Cerebellar nuclear complex (tissue), 1 donor: Measurements from ENCODE around the gene MRPS27.

Experiments
- DNase-seq, 2 experiments: peaks; one replicate each; lab custom pipeline; 2025; lab: John Stamatoyannopoulos, UW

Gene MRPS27

DNA sequence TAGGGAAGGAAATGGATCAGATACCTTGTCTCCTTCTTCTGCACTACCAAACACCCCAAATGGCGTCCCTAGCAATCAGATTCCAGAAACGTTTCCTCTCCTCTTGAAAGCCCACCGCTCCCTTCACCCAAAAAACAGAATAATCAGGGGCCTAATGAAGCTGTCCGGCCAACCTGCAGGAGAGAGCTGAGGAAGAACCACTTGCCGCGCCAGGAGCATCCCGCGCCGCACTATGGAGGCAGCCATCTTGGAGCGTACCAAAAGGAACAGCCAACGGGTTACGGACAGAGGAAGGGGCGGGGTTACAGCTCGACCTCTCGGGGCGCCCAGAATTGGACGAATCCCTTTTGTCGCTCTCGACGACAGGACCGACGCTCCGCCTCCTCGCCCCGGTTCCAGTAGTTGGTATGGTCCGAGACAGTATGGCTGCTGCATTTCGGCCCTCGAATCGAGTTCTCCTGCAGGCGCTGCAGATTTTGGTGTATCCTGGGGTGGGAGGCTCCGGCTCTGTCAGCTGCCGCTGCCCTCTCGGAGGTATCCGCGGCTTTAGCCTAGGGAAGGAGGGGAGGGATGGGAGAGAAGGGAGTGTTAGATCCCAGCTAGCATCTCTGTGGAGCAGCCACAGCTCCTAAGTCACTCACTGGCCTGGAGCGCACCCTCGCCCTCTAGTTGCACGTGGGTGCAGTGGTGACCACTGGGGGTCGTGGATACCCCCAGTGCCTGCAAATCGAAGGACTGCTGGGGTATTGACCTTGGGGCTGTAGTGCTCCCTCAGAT lies at the start of gene MRPS27, which contains the start of gene PTCD2:
TSS of gene MRPS27 (minus strand) at position 265 of the 777 bp plus-strand sequence. CDS start at position 246, 19 bp downstream.
TSS of gene PTCD2 (plus strand) at position 398 of the 777 bp plus-strand sequence. CDS start at position 408, 10 bp downstream.
- peak; percentile 87 to 96 for DNase-seq

GRCh38 chr5:72369711-72370110 lies 49.7 kb upstream of the MRPS27 start:
- DNase-seq: no peak

- DNase-seq: no peak
Observed at GRCh38 chr5:72369301-72369700, 49.3 kb upstream of the MRPS27 start.

DNA sequence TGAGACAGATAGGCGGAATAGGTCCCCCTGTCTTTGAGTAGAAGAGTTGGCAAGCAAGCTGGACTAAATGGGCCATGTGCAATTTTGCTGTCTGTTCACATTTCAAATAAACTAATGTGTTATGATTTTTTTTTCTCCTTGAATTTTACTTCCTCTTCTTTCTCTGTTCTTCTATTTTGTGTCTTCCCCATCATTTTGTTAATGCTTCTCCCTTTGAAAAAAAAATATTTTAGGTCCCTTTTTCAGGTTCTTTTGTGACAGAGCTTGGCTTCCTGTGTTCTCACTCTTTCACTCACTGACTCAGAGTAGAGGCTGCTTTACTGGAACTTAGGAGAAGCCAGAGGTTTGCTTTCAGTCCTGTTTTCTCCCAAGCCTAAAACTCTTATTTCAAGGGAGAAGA lies 48.2 kb upstream of the MRPS27 start:
- no peak for DNase-seq

DNA sequence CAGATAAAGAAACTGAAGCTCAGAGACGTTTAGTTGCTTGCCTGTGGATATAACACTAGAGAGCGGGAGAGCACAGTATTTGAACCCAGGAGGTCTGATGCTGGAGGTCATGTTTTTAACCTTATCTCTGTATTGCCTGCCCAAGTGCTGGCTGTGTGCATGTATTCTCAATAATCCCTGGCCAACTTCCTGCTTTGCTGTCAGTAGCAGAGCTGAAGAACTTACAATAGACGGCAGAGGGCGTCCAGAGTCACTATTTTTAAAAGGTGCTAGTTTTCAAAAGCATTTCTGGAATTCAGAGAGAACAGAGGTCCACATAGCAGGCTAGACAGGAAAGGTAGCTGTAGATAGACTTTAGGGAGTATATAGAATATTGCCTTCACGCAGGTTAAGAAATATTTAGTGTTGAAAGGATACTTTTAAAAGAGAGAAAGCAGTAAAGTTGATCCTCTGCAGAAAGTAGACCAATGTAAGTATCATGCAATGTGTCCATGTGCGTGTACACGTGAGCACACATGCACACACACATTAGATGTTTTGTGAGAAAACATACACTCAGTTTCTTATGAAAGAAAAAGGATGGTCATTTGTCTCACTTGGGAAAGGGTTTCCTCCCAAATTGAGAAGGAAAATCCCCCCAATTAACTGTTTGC lies 46.4 kb upstream of the MRPS27 start:
- peak; percentile 10 to 28 for DNase-seq

GRCh38 chr5:72364951-72365350 lies 44.9 kb upstream of the MRPS27 start:
- no peak for DNase-seq

- DNase-seq: no peak
Observed at GRCh38 chr5:72364171-72364570, 44.1 kb upstream of the MRPS27 start.

DNA sequence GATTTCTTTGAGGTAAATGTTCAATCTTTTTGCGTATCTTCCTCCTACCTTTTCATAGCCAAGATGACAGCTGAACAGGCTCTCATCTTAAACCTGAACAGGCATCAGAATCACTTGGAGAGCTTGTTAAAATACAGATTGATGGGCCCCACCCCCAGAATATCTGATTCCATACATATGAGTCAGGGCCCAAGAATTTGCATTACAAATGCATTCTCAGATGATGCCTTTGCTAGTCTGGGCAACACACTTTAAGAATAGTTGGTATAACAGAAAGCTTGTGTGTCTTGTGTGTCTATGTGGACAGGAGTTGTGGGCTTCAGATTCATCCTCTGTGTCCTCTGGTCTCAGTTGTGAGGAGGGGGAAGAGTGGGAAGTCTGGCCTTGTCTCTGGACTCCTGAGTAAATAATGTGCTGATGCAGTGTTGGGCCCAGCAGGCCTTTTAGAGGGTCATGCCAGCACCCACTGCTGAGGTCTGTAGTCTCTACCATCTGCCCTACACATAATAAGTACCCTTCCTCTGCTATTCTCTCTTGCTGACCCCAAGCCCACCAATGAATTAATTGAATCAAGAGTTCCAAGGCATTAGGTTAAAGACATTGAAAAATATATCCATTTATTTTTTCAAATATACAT lies 43.2 kb upstream of the MRPS27 start:
- no peak for DNase-seq

- DNase-seq: no peak
Observed at GRCh38 chr5:72359886-72360285, 39.8 kb upstream of the MRPS27 start.

DNA sequence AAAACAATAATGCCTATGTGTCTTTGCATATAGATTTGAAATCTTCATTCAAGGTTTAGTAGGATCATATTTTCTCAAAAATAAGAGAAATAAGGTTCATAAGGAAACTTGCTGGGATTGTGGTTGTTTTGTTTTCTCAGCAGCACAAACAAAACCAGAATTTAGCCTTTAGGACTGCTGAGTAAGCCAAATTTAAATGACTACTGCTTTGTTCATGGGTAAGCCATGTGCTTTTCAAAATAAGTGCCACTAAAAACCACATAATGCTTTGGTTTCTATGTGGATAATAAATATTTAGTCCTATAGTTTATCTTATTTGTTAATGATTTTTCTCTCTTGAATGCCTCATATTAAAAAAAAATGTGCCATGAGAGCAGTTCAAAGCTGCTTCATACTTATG lies 38.9 kb upstream of the MRPS27 start:
- no peak for DNase-seq

GRCh38 chr5:72356361-72356760 lies 36.3 kb upstream of the MRPS27 start:
- DNase-seq: no peak

GRCh38 chr5:72355706-72356299 lies 35.8 kb upstream of the MRPS27 start:
- DNase-seq: no peak

GRCh38 chr5:72353046-72353445 lies 33.0 kb upstream of the MRPS27 start:
- no peak for DNase-seq

GRCh38 chr5:72352616-72353015 lies 32.6 kb upstream of the MRPS27 start:
- DNase-seq: no peak

GRCh38 chr5:72351376-72351775 lies 31.3 kb upstream of the MRPS27 start:
- DNase-seq: no peak

DNA sequence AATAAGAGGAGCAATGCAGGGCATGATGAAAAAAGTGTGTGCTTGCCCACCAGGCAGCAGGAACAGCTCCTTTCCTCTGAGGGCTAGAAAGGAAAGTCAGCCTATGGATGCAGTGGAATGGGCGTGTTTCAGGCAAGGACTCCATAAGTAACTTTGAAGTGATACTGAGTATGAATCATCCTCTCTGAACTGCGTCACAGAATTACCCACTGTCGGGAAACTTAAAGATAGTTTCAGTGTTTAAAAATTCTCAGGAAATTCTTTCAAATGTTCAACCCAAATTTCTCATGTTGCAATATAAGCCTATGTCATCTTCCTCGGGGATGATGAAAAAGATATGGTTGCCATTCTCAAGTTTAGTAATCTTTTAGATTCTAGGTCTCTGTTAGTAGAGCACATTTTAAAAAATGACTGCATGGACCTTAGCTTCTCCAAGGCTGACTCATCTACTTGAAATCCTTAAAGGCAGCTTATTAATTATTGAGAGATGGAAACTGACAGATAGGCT lies 27.8 kb upstream of the MRPS27 start:
- DNase-seq: no peak

DNA sequence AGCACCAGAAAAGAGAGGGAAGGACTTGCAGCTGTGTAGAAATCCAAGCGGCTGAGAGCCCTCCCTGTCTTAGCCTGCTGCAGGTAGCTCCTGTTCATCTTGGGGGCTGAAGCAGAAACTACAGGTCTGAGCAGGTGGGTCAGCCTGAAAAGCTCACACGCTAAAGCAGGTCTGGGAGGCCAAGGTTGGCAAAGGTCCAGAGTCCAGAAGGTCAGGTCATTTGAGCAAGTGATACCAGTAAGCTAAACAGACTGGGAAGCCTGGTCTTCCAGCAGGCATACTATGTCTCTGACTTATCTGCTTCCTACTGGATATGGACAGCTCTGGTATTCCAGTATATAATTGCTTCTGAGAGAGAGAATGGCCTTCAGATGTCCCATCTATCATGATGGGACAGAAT lies 26.4 kb upstream of the MRPS27 start:
- DNase-seq: no peak

DNA sequence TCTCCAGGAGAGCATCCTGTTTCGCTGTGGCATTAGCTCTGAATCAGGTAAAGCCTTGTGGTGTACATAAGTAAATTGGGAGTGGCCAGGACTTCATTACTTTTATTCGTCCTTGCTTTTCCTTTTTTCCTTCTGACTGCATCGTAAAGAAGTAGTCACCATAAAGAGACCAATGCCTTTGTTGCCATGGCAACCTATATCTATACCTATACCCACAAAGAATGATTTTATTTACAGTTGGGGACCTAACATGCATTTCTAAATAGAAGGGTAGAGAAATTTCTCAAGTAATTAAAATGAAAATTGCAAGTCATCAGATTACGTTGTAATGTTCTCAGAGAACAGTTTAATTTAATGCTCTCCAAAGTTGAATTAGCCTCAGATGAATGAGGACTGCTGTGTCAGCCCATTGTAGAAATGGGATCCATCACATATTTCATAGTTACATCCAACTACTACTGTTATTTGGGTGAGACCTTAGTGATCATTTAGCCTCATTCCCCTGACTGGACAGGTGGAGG lies 18.7 kb upstream of the MRPS27 start:
- DNase-seq: no peak

DNA sequence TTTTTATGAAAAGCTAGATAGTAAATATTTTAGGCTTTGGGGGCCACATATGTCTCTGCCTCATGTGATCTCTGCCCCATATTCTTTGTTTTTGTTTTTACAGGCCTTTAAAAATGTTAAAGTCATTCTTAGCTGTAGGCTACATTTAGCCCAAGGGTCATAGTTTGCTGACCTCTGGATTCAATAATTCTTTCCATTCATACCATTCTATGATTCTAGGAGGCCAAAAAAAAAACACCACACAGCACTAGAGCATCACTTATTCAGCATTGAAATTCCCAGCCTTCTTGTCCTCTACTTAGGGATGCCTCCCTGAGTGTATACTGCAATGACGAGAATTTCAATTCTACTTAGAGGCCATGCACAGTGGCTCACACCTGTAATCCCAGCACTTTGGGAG lies 17.1 kb upstream of the MRPS27 start:
- DNase-seq: no peak

- DNase-seq: no peak
Observed at GRCh38 chr5:72330712-72331111, 10.7 kb upstream of the MRPS27 start.

GRCh38 chr5:72328172-72328571 lies 8.1 kb upstream of the MRPS27 start:
- peak; percentile 43 to 78 for DNase-seq

DNA sequence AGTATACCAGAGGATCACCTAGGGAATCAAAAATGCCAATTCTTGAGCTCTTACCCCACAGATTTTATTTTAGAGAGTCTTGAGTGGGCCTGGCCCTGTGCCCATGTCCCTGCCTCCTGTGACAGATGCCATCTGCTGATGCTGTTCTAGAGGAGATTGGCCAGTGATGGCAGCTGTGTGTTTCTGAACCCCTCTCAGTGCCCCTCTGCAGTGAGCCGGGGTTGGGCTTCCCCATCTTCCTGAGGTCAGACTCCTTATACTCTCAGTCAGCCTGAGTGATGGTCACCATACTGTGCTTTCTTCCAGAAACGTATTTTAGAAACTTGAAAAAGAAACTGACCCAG lies 6.2 kb upstream of the MRPS27 start:
- DNase-seq: no peak
